NCI-H1092 (cell line): ENCODE data around the gene ARHGEF3.
A peak's percentile ranks its signal among the peaks of the same experiment; 100 is the strongest.

ENCODE experiments used
- DNase-seq: peaks from one replicate; lab custom pipeline; 2025; lab: John Stamatoyannopoulos, UW

Gene ARHGEF3

GRCh38 chr3:56823421-56823926 lies 21.7 kb upstream of the ARHGEF3 start:
- DNase-seq = no peak

- DNase-seq = no peak
These were observed 20.8 kb upstream of the ARHGEF3 start for GRCh38 chr3:56822501-56822900.

GRCh38 chr3:56819016-56819809 lies 17.5 kb upstream of the ARHGEF3 start:
- DNase-seq = no peak

- DNase-seq = no peak
These were observed 16.6 kb upstream of the ARHGEF3 start for GRCh38 chr3:56818156-56818985.

GRCh38 chr3:56817646-56818045 lies 15.9 kb upstream of the ARHGEF3 start:
- DNase-seq = no peak

- DNase-seq = no peak
These were observed 14.3 kb upstream of the ARHGEF3 start for GRCh38 chr3:56816061-56816460.

GRCh38 chr3:56815589-56815988 lies 13.8 kb upstream of the ARHGEF3 start:
- DNase-seq = no peak

GRCh38 chr3:56813653-56813960 lies 11.9 kb upstream of the ARHGEF3 start:
- DNase-seq = no peak

GRCh38 chr3:56812754-56813652 lies 11.3 kb upstream of the ARHGEF3 start:
- DNase-seq = no peak

- no peak for DNase-seq
These were observed 9.9 kb upstream of the ARHGEF3 start for GRCh38 chr3:56811546-56812202.

- no peak for DNase-seq
These were observed 9.1 kb upstream of the ARHGEF3 start for GRCh38 chr3:56810577-56811545.

GRCh38 chr3:56806407-56806806 lies 4.7 kb upstream of the ARHGEF3 start:
- no peak for DNase-seq

- no peak for DNase-seq
These were observed 1.0 kb upstream of the ARHGEF3 start for GRCh38 chr3:56802790-56803189.

- no peak for DNase-seq
These were observed 613 bp upstream of the ARHGEF3 start for GRCh38 chr3:56802378-56802745.

GRCh38 chr3:56800832-56801661 lies 702 bp downstream of the ARHGEF3 start:
- DNase-seq = no peak

- DNase-seq = no peak
These were observed 1.5 kb downstream of the ARHGEF3 start for GRCh38 chr3:56800130-56800831.

- DNase-seq = peak; percentile 47
These were observed 2.4 kb downstream of the ARHGEF3 start for GRCh38 chr3:56799251-56799882.

GRCh38 chr3:56796996-56797395 lies 4.8 kb downstream of the ARHGEF3 start:
- no peak for DNase-seq
